GM12878 (cell line): ENCODE data around the gene ZSWIM9. TPM values are rescaled to one million over a fixed set of nuclear protein-coding genes. Genes with fewer than 3 reads are reported as not detected.

Source experiments
- ATAC-seq: fragments of 200-7000 bp; cut with Tn5 transposase; 3 replicates; pipeline ENCODE4 v1.9.1; 2020; ENCODE audit warnings: mild to moderate bottlenecking, moderate library complexity
- BruUV-seq: library from RNA; stranded (reverse); fragments of 400-500 nt; replicated peaks from 2 replicates; lab custom pipeline; 2021; lab: Mats Ljungman, UMichigan
- CTCF ChIA-PET: fragments of 300-600 bp; sonication (Branson Sonifier 250); formaldehyde crosslinking; extraction: SDS; loops from one replicate; lab custom pipeline; 2021; ENCODE audit warnings: inconsistent platforms; lab: Yijun Ruan, JAX
- POLR2A ChIA-PET: fragments of 350-600 bp; formaldehyde crosslinking; extraction: SDS; loops from one replicate; lab custom pipeline; 2021; ENCODE audit warnings: inconsistent platforms; lab: Charles Lee
- RAD21 ChIA-PET: fragments of 300-600 bp; sonication (Branson Sonifier 250); formaldehyde crosslinking; loops from one replicate; lab custom pipeline; 2023; ENCODE audit warnings: antibody characterized with exemption; ENCODE audit not compliant: unreplicated experiment; lab: Charles Lee
- SMC1A ChIA-PET: fragments of 300-600 bp; sonication (Branson Sonifier 250); formaldehyde crosslinking; loops from one replicate; lab custom pipeline; 2023; ENCODE audit not compliant: unreplicated experiment, uncharacterized antibody; lab: Charles Lee
- DNase-seq: peaks from one replicate; pipeline ENCODE4 v3.0.0-alpha.2; 2011; ENCODE audit warnings: low read depth, low spot score
- FAIRE-seq: peaks from 3 replicates; lab custom pipeline; 2011; peaks lifted over from hg19 to GRCh38; lab: Jason Lieb, UNC
- H2AFZ ChIP-seq: 2 replicates; pipeline ENCODE4 v1.6.0; 2011; ENCODE audit warnings: low read depth, low read length, control low read depth; ENCODE audit not compliant: control insufficient read depth
- H3K27ac ChIP-seq: 2 replicates; pipeline ENCODE4 v1.5.1; 2011; ENCODE audit warnings: control low read depth; ENCODE audit not compliant: control insufficient read depth, insufficient read depth
- H3K27me3 ChIP-seq, 2 experiments: replicated peaks in 1 of 2; 2 replicates each; pipeline versions ENCODE4 v1.6.0 to v1.6.1; 2011; ENCODE audit warnings: low read length in 1 of 2; ENCODE audit not compliant: control insufficient read depth in 2 of 2, insufficient read depth in 2 of 2
- H3K36me3 ChIP-seq, 2 experiments: 2 replicates each; pipeline ENCODE4 v1.5.1; 2011; ENCODE audit warnings: low read length in 1 of 2; ENCODE audit not compliant: control insufficient read depth in 2 of 2, insufficient read depth in 2 of 2
- H3K4me1 ChIP-seq: 2 replicates; pipeline ENCODE4 v1.6.1; 2011; ENCODE audit warnings: mild to moderate bottlenecking, low read length, moderate library complexity, mixed read lengths; ENCODE audit not compliant: control insufficient read depth, insufficient read depth
- H3K4me2 ChIP-seq: 2 replicates; pipeline ENCODE4 v1.6.0; 2011; ENCODE audit warnings: control low read depth; ENCODE audit not compliant: control insufficient read depth, insufficient read depth
- H3K4me3 ChIP-seq: fragments of 200-600 bp; sonication (generic); 2 replicates; pipeline ENCODE4 v1.5.1; 2016
- H3K79me2 ChIP-seq: 2 replicates; pipeline ENCODE4 v1.6.0; 2011; ENCODE audit warnings: low read length; ENCODE audit not compliant: control insufficient read depth, insufficient read depth
- H3K9ac ChIP-seq: 2 replicates; pipeline ENCODE4 v1.8.0; 2011; ENCODE audit warnings: low read length, control low read depth, mixed read lengths; ENCODE audit not compliant: control insufficient read depth, insufficient read depth
- H3K9me3 ChIP-seq: replicated peaks from 3 replicates; pipeline ENCODE4 v1.5.1; 2011; ENCODE audit warnings: mild to moderate bottlenecking, low read length; ENCODE audit not compliant: control insufficient read depth, insufficient read depth
- H4K20me1 ChIP-seq: 2 replicates; pipeline ENCODE4 v1.6.0; 2011; ENCODE audit not compliant: control insufficient read depth, insufficient read depth
- ASH2L ChIP-seq: fragments of 300-600, 200-600 bp; sonication (generic); IDR thresholded peaks from 2 replicates; pipeline ENCODE4 v1.6.1; 2017; ENCODE audit warnings: low read depth, mild to moderate bottlenecking, borderline replicate concordance
- CHD1 ChIP-seq: IDR thresholded peaks from 2 replicates; pipeline ENCODE4 v1.6.1; 2012; ENCODE audit warnings: low read depth, low read length, improper control_type of control experiment
- EP300 ChIP-seq, 2 experiments: fragments of 150-350 bp in 1 of 2; IDR thresholded peaks; 2 replicates each; pipeline ENCODE4 v1.6.1; 2011 to 2012; ENCODE audit warnings: low read depth in 2 of 2, low read length in 2 of 2, borderline replicate concordance in 1 of 2, improper control_type of control experiment in 1 of 2, inconsistent platforms in 1 of 2; ENCODE audit not compliant: control insufficient read depth in 1 of 2
- GABPA ChIP-seq: IDR thresholded peaks from 2 replicates; pipeline ENCODE4 v1.6.1; 2014; ENCODE audit warnings: antibody characterized with exemption, low read depth, mild to moderate bottlenecking, inconsistent platforms
- HDAC2 ChIP-seq: fragments of 200-600 bp; sonication (generic); IDR thresholded peaks from 2 replicates; pipeline ENCODE4 v1.6.1; 2017
- NRF1 ChIP-seq: conservative IDR thresholded peaks from 2 replicates; pipeline ENCODE4 v1.6.1; 2011; ENCODE audit warnings: mild to moderate bottlenecking, low read depth, low read length, improper control_type of control experiment
- POLR2AphosphoS2 ChIP-seq: IDR thresholded peaks from 2 replicates; pipeline ENCODE4 v1.6.1; 2011; ENCODE audit warnings: low read depth, mild to moderate bottlenecking, low read length, improper control_type of control experiment, moderate library complexity
- POLR2AphosphoS5 ChIP-seq: IDR thresholded peaks from 2 replicates; pipeline ENCODE4 v1.6.1; 2011; ENCODE audit warnings: mild to moderate bottlenecking, low read length, inconsistent platforms
- RAD21 ChIP-seq: IDR thresholded peaks from 2 replicates; pipeline ENCODE4 v1.6.1; 2011; ENCODE audit warnings: mild to moderate bottlenecking, low read depth, low read length, moderate library complexity; ENCODE audit not compliant: insufficient read depth
- RELA ChIP-seq: fragments of 450-650 bp; IDR thresholded peaks from 2 replicates; pipeline ENCODE4 v1.8.0; 2014; ENCODE audit warnings: borderline replicate concordance; ENCODE audit not compliant: partially characterized antibody
- WGBS: methylation state at CpG from one replicate; pipeline ENCODE4 v1.1.6; 2016; ENCODE audit warnings: low lambda C conversion rate; ENCODE audit not compliant: insufficient replicate concordance, insufficient coverage; ENCODE audit errors: missing lambda C conversion rate; 5-methylcytosine and 5-hydroxymethylcytosine counted together
- in situ Hi-C: fragments of 300-500 bp; cut with MboI; formaldehyde crosslinking; loops from 9 replicates; pipeline ENCODE4 v1.14.3; 2018; ENCODE audit warnings: mixed read lengths
- intact Hi-C: fragments of 100-400 bp; cut with micrococcal nuclease; formaldehyde crosslinking; loops from one replicate; pipeline ENCODE4 v1.14.2; 2022; ENCODE audit not compliant: unreplicated experiment
- polyA plus RNA-seq, 11 experiments: library from polyadenylated mRNA; depleted of rRNA in 4 of 11; unstranded in 6 of 11; stranded (reverse) in 5 of 11; fragments of >200 nt; fragmentation: Nextera tagmentation in 4 of 11; fragmentation: Illumina TruSeq in 1 of 11; extraction: Ambion mirVana in 4 of 11; extraction: Trizol in 1 of 11; gene quantifications; 1 replicate in 1 of 11; 2 replicates in 10 of 11; pipeline versions ENCODE4 v1.2.1 to v1.2.3, GENCODE V29; 2011 to 2016; ENCODE audit warnings: inconsistent platforms in 2 of 11, missing spikeins in 2 of 11, low read depth in 1 of 11
- total RNA-seq, 4 experiments: library from RNA; depleted of rRNA in 3 of 4; stranded (reverse); fragments of >200 nt in 3 of 4; fragmentation: Illumina TruSeq in 1 of 4; extraction: Trizol in 1 of 4; gene quantifications; 2 replicates each; pipeline versions ENCODE4 v1.2.1 to v1.2.3, GENCODE V29; 2013 to 2021
- TF ChIP-seq, protein P1 (sequence below): IDR thresholded peaks from 2 replicates; pipeline ENCODE4 v1.6.1; 2012; ENCODE audit warnings: improper control_type of control experiment, low read depth, low read length; ENCODE audit not compliant: insufficient replicate concordance
- TF ChIP-seq, protein P2 (sequence below): IDR thresholded peaks from 2 replicates; pipeline ENCODE4 v1.6.1; 2012; ENCODE audit warnings: low read length, inconsistent platforms
- TF ChIP-seq, protein P3 (sequence below): IDR thresholded peaks from 2 replicates; pipeline ENCODE4 v1.6.1; 2012; ENCODE audit warnings: mild to moderate bottlenecking, low read depth, low read length

The ZSWIM9 gene
- total and polyA plus RNA-seq, 10 of the 15 experiments (the other 5 are each of a cell fraction or from before 2014, with no cell fraction given), result 0.29 to 6.2 (median 1.4) TPM; not detected in 1

DNA sequence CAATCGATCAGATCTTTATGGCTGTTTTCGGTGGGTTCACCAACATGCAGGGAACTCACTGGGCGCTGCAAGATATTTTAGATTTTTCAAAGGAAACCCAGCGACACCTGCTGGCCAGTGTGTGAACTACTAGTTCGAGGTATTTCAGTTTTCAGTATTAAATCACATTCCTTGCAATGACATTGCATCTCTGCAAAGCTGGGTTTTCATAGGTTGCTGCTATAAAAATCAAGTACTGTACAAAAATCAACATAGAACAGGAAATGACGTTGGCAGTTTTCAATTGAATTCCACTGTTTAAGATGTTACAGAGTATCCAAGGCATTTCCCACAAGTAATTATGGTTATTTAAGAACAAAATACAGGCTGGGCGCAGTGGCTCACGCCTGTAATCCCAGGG lies 17.9 kb upstream of the ZSWIM9 start (continued):
- TF ChIP-seq, protein P1, sequence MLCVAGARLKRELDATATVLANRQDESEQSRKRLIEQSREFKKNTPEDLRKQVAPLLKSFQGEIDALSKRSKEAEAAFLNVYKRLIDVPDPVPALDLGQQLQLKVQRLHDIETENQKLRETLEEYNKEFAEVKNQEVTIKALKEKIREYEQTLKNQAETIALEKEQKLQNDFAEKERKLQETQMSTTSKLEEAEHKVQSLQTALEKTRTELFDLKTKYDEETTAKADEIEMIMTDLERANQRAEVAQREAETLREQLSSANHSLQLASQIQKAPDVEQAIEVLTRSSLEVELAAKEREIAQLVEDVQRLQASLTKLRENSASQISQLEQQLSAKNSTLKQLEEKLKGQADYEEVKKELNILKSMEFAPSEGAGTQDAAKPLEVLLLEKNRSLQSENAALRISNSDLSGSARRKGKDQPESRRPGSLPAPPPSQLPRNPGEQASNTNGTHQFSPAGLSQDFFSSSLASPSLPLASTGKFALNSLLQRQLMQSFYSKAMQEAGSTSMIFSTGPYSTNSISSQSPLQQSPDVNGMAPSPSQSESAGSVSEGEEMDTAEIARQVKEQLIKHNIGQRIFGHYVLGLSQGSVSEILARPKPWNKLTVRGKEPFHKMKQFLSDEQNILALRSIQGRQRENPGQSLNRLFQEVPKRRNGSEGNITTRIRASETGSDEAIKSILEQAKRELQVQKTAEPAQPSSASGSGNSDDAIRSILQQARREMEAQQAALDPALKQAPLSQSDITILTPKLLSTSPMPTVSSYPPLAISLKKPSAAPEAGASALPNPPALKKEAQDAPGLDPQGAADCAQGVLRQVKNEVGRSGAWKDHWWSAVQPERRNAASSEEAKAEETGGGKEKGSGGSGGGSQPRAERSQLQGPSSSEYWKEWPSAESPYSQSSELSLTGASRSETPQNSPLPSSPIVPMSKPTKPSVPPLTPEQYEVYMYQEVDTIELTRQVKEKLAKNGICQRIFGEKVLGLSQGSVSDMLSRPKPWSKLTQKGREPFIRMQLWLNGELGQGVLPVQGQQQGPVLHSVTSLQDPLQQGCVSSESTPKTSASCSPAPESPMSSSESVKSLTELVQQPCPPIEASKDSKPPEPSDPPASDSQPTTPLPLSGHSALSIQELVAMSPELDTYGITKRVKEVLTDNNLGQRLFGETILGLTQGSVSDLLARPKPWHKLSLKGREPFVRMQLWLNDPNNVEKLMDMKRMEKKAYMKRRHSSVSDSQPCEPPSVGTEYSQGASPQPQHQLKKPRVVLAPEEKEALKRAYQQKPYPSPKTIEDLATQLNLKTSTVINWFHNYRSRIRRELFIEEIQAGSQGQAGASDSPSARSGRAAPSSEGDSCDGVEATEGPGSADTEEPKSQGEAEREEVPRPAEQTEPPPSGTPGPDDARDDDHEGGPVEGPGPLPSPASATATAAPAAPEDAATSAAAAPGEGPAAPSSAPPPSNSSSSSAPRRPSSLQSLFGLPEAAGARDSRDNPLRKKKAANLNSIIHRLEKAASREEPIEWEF, result no peak
- no peak for TF ChIP-seq GABPA
- peak; percentile 78 for TF ChIP-seq RAD21
- TF ChIP-seq HDAC2, result no peak

DNA sequence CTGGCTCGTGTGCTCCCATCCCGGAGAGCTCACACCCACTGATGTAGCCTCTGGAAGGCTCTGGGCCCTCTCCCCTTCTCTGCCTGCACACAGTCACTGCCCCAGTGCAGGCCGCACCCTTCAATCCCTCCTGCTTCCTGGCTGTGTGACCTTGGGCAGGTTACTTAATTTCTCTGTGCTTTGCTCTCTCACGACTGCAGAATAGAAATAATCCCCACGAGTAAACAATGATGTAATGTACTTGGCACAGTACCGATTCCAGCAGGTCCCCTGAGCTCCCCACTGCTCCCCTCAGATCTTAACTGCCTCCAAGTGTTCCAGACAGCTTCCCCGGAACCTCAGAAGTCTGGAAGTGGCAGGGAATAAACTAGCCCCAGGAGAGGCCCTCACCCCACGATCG lies 16.5 kb upstream of the ZSWIM9 start:
- Histone ChIP-seq H2AFZ (no peak overlapping the region), H3K4me3 (no peak overlapping the region), H3K4me2 (no peak overlapping the region), H3K9me3 (no peaks in the 10 kb centered on the region), H3K27ac (no peak overlapping the region), H3K4me1 (no peaks in the 10 kb centered on the region), H3K79me2 (no peaks in the 10 kb centered on the region), H3K27me3 (no peaks in the 10 kb centered on the region), H3K9ac (no peak overlapping the region), H3K36me3 (peaks cover 5 to 12% of the 10 kb centered on the region in 2 experiments), H4K20me1 (no peaks in the 10 kb centered on the region)
- RAD21 ChIA-PET, result interaction anchor here (1.2 to 4.3 kb wide), 2 partner anchors 45 to 107 kb away, joined by 3 to 44 read pairs; partner anchors contain the start of gene PLA2G4C
- intact Hi-C loops (no loop called here), in situ Hi-C loops (no loop called here)
- POLR2A ChIA-PET, result no interaction called here
- FAIRE-seq (no peak), DNase-seq (no peak), ATAC-seq (no peak)
- 71% methylated on average over 9 of the region's 9 CpGs for WGBS
- SMC1A ChIA-PET, result interaction anchor here (1.1 to 4.3 kb wide), 5 partner anchors 12 to 192 kb away, joined by 3 to 35 read pairs (median 3); partner anchors contain the start of gene PLA2G4C
- BruUV-seq, result no TSS peak
- CTCF ChIA-PET, result interaction anchor here (1.0 to 11.5 kb wide), 9 partner anchors 32 to 192 kb away, joined by 3 to 192 read pairs (median 4); partner anchors contain the start of gene PLA2G4C
- TF ChIP-seq, protein P2, sequence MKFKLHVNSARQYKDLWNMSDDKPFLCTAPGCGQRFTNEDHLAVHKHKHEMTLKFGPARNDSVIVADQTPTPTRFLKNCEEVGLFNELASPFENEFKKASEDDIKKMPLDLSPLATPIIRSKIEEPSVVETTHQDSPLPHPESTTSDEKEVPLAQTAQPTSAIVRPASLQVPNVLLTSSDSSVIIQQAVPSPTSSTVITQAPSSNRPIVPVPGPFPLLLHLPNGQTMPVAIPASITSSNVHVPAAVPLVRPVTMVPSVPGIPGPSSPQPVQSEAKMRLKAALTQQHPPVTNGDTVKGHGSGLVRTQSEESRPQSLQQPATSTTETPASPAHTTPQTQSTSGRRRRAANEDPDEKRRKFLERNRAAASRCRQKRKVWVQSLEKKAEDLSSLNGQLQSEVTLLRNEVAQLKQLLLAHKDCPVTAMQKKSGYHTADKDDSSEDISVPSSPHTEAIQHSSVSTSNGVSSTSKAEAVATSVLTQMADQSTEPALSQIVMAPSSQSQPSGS, result no peak
- TF ChIP-seq NRF1, result no peak
- no peak for TF ChIP-seq POLR2AphosphoS2
- TF ChIP-seq, protein P3, sequence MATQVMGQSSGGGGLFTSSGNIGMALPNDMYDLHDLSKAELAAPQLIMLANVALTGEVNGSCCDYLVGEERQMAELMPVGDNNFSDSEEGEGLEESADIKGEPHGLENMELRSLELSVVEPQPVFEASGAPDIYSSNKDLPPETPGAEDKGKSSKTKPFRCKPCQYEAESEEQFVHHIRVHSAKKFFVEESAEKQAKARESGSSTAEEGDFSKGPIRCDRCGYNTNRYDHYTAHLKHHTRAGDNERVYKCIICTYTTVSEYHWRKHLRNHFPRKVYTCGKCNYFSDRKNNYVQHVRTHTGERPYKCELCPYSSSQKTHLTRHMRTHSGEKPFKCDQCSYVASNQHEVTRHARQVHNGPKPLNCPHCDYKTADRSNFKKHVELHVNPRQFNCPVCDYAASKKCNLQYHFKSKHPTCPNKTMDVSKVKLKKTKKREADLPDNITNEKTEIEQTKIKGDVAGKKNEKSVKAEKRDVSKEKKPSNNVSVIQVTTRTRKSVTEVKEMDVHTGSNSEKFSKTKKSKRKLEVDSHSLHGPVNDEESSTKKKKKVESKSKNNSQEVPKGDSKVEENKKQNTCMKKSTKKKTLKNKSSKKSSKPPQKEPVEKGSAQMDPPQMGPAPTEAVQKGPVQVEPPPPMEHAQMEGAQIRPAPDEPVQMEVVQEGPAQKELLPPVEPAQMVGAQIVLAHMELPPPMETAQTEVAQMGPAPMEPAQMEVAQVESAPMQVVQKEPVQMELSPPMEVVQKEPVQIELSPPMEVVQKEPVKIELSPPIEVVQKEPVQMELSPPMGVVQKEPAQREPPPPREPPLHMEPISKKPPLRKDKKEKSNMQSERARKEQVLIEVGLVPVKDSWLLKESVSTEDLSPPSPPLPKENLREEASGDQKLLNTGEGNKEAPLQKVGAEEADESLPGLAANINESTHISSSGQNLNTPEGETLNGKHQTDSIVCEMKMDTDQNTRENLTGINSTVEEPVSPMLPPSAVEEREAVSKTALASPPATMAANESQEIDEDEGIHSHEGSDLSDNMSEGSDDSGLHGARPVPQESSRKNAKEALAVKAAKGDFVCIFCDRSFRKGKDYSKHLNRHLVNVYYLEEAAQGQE, result no peak
- TF ChIP-seq POLR2AphosphoS5, result no peak
- no peak for TF ChIP-seq CHD1
- TF ChIP-seq ASH2L, result no peak
- no peak for TF ChIP-seq EP300 (IDR thresholded peaks at IDR 0.05; ENCODE audit: borderline replicate concordance in 1 of 2, control insufficient read depth in 1 of 2, low read depth in 2 of 2, low read length in 2 of 2)
- no peak for TF ChIP-seq RELA
